Prostate gland (tissue), 2 donors: ENCODE results near the gene DNM3.

Experiments
- CTCF ChIP-seq, 4 experiments: fragments of 200-600 bp in 2 of 4; fragments of 450-650 bp in 2 of 4; sonication (generic) in 2 of 4; IDR thresholded peaks; 1 replicate in 3 of 4; 2 replicates in 1 of 4; pipeline ENCODE4 v1.5.1; 2016 to 2019; ENCODE audit warnings: antibody characterized with exemption in 4 of 4, mild to moderate bottlenecking in 2 of 4, moderate library complexity in 2 of 4
- POLR2A ChIP-seq: fragments of 450-650 bp; IDR thresholded peaks from one replicate; pipeline ENCODE4 v1.6.1; 2016; ENCODE audit warnings: antibody characterized with exemption, mild to moderate bottlenecking
- POLR2AphosphoS5 ChIP-seq: sonication (generic); formaldehyde crosslinking; IDR thresholded peaks from one replicate; pipeline ENCODE4 v1.6.1; 2017; ENCODE audit warnings: antibody characterized with exemption

GRCh38 chr1:171910786-171911185 lies 69.5 kb downstream of the DNM3 start:
- no peak for TF ChIP-seq CTCF (IDR thresholded peaks at IDR 0.05)
- TF ChIP-seq POLR2AphosphoS5 = no peak
- no peak for TF ChIP-seq POLR2A
